DND-41 (cell line): ENCODE measurements around the gene PCSK2.

ENCODE experiments used
- EZH2 ChIP-seq: IDR thresholded peaks from 3 replicates; pipeline ENCODE4 v1.6.1; 2012; ENCODE audit warnings: borderline replicate concordance, low read depth, mild to moderate bottlenecking, moderate library complexity, low read length, inconsistent platforms; ENCODE audit not compliant: severe bottlenecking
- TF ChIP-seq, protein P1 (sequence below): IDR thresholded peaks from 2 replicates; pipeline ENCODE4 v1.5.1; 2012; ENCODE audit warnings: borderline replicate concordance, low read length, moderate library complexity, mild to moderate bottlenecking; ENCODE audit not compliant: poor library complexity, severe bottlenecking; ENCODE audit errors: extremely low read depth

GRCh38 chr20:17343656-17344452, 117.0 kb downstream of the PCSK2 start:
- no peak for TF ChIP-seq EZH2
- TF ChIP-seq, protein P1, sequence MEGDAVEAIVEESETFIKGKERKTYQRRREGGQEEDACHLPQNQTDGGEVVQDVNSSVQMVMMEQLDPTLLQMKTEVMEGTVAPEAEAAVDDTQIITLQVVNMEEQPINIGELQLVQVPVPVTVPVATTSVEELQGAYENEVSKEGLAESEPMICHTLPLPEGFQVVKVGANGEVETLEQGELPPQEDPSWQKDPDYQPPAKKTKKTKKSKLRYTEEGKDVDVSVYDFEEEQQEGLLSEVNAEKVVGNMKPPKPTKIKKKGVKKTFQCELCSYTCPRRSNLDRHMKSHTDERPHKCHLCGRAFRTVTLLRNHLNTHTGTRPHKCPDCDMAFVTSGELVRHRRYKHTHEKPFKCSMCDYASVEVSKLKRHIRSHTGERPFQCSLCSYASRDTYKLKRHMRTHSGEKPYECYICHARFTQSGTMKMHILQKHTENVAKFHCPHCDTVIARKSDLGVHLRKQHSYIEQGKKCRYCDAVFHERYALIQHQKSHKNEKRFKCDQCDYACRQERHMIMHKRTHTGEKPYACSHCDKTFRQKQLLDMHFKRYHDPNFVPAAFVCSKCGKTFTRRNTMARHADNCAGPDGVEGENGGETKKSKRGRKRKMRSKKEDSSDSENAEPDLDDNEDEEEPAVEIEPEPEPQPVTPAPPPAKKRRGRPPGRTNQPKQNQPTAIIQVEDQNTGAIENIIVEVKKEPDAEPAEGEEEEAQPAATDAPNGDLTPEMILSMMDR, result no peak
